H1 (cell line): Measurements from ENCODE around the gene CALCR. TPM values are rescaled to one million over a fixed set of nuclear protein-coding genes. Genes with fewer than 3 reads are reported as not detected.

Experiments
- HDAC2 ChIP-seq, 2 experiments: fragments of 300-600 bp in 1 of 2; sonication (generic) in 1 of 2; IDR thresholded peaks; 2 replicates each; pipeline ENCODE4 v1.6.1; 2011 to 2012; ENCODE audit warnings: low read depth in 2 of 2, low read length in 2 of 2, mild to moderate bottlenecking in 2 of 2, moderate library complexity in 2 of 2, borderline replicate concordance in 1 of 2, inconsistent platforms in 1 of 2
- KDM5A ChIP-seq: fragments of 200-600 bp; IDR thresholded peaks from 2 replicates; pipeline ENCODE4 v1.7.1; 2012; ENCODE audit warnings: mild to moderate bottlenecking, low read length, inconsistent platforms, mixed read lengths
- POLR2AphosphoS5 ChIP-seq: IDR thresholded peaks from 2 replicates; pipeline ENCODE4 v1.6.1; 2011; ENCODE audit warnings: low read depth, low read length
- TEAD4 ChIP-seq: IDR thresholded peaks from 2 replicates; pipeline ENCODE4 v1.6.1; 2012; ENCODE audit warnings: low read depth, low read length, inconsistent platforms, mixed read lengths
- polyA plus RNA-seq, 7 experiments: library from polyadenylated mRNA; depleted of rRNA in 3 of 7; stranded (reverse) in 5 of 7; unstranded in 2 of 7; fragments of >200 nt in 5 of 7; fragments of 200-250 nt in 2 of 7; gene quantifications; 1 replicate in 5 of 7; 2 replicates in 1 of 7; 4 replicates in 1 of 7; pipeline versions ENCODE4 v1.2.1 to v1.2.3, GENCODE V29; 2011 to 2013; ENCODE audit warnings: missing spikeins in 2 of 7, mixed read lengths in 2 of 7
- total RNA-seq: library from RNA; stranded (reverse); fragmentation: NEBNext Ultra II Directional; extraction: Animal tissue kit (Norgen Biotek cat#: 25700); gene quantifications from 2 replicates; pipeline ENCODE4 v1.2.1, GENCODE V29; 2021

CALCR gene
- total and polyA plus RNA-seq, 2 of the 8 experiments (the other 6 are each of a cell fraction or from before 2014, with no cell fraction given) = 1.0 to 3.6 TPM

GRCh38 chr7:93530701-93531100 is 43.8 kb downstream of the CALCR start (continued):
- TF ChIP-seq KDM5A (no peak), POLR2AphosphoS5 (no peak), HDAC2 (IDR thresholded peaks at IDR 0.05; ENCODE audit: borderline replicate concordance in 1 of 2, low read depth in 2 of 2, low read length in 2 of 2) (no peak), TEAD4 (no peak)
